ENCODE measurements around the gene TIMP4. TPM values are rescaled to one million over a fixed set of nuclear protein-coding genes. Genes with fewer than 3 reads are reported as not detected.

Gene TIMP4
- total and polyA plus RNA-seq, 11 donors: 3.0 to 57.9 (median 18.6) TPM

- no peaks in the 10 kb centered on the region for H3K36me3 ChIP-seq
- H3K4me1 ChIP-seq: peaks cover 0 to 72% (median 7%) of the 10 kb centered on the region in 12 donors
- TF ChIP-seq CTCF (IDR thresholded peaks at IDR 0.05): no peak
- TF ChIP-seq POLR2A (IDR thresholded peaks at IDR 0.05): no peak
- no peak overlapping the region for H3K27ac ChIP-seq
- no peaks in the 10 kb centered on the region for H3K9me3 ChIP-seq
- ATAC-seq (no peak), DNase-seq (no peak)
- no peak overlapping the region for H3K4me3 ChIP-seq
- 89 to 96% (median 92%) methylated on average over 5 of the region's 5 CpGs for WGBS, 4 donors
- intact Hi-C loops (cut with DNase I): no loop called here
- no peaks in the 10 kb centered on the region for H3K27me3 ChIP-seq
Observed at GRCh38 chr3:12191559-12191958, 32.8 kb upstream of the TIMP4 start.

GRCh38 chr3:12190832-12191231 lies 32.1 kb upstream of the TIMP4 start:
- Histone ChIP-seq H3K27ac (no peak overlapping the region), H3K4me1 (peaks cover 0 to 79% (median 7%) of the 10 kb centered on the region in 12 donors), H3K4me3 (no peak overlapping the region), H3K9me3 (no peaks in the 10 kb centered on the region), H3K27me3 (no peaks in the 10 kb centered on the region), H3K36me3 (no peaks in the 10 kb centered on the region)
- WGBS, 4 donors: 91 to 96% (median 92%) methylated on average over 6 of the region's 6 CpGs
- TF ChIP-seq POLR2A (IDR thresholded peaks at IDR 0.05): no peak
- TF ChIP-seq CTCF (IDR thresholded peaks at IDR 0.05): no peak
- ATAC-seq (no peak), DNase-seq (no peak)
- intact Hi-C loops (cut with DNase I): no loop called here

- intact Hi-C loops (cut with DNase I): no loop called here
- no peak for DNase-seq
- TF ChIP-seq POLR2A (IDR thresholded peaks at IDR 0.05) (no peak), CTCF (IDR thresholded peaks at IDR 0.05) (no peak)
Observed at GRCh38 chr3:12190221-12190807, 31.6 kb upstream of the TIMP4 start.

GRCh38 chr3:12188681-12189287 lies 30.1 kb upstream of the TIMP4 start:
- peak overlapping the region in 2 of 12 donors; percentile 16 to 86 for H3K27ac ChIP-seq
- no peaks in the 10 kb centered on the region for H3K9me3 ChIP-seq
- H3K36me3 ChIP-seq: no peaks in the 10 kb centered on the region
- ATAC-seq (peak in 1 of 4 donors; percentile 10), DNase-seq (no peak)
- intact Hi-C loops (cut with DNase I): no loop called here
- H3K4me3 ChIP-seq: no peak overlapping the region
- peaks cover 0 to 67% (median 3%) of the 10 kb centered on the region in 12 donors for H3K4me1 ChIP-seq
- TF ChIP-seq POLR2A (IDR thresholded peaks at IDR 0.05) (no peak), CTCF (IDR thresholded peaks at IDR 0.05) (no peak)
- 62 to 76% (median 69%) methylated on average over 8 of the region's 8 CpGs for WGBS, 4 donors
- H3K27me3 ChIP-seq: no peaks in the 10 kb centered on the region

More at GRCh38 chr3:12190221-12190807, 31.6 kb upstream of the TIMP4 start:
- Histone ChIP-seq H3K27ac (no peak overlapping the region), H3K4me3 (no peak overlapping the region), H3K27me3 (no peaks in the 10 kb centered on the region), H3K36me3 (no peaks in the 10 kb centered on the region), H3K4me1 (peaks cover 0 to 79% (median 7%) of the 10 kb centered on the region in 12 donors), H3K9me3 (no peaks in the 10 kb centered on the region)
- no peak for ATAC-seq
- 74 to 78% (median 76%) methylated on average over 9 of the region's 9 CpGs for WGBS, 4 donors
